ENCODE measurements around the gene STAMBPL1.
A peak's percentile ranks its signal among the peaks of the same experiment; 100 is the strongest.

STAMBPL1 gene

DNA sequence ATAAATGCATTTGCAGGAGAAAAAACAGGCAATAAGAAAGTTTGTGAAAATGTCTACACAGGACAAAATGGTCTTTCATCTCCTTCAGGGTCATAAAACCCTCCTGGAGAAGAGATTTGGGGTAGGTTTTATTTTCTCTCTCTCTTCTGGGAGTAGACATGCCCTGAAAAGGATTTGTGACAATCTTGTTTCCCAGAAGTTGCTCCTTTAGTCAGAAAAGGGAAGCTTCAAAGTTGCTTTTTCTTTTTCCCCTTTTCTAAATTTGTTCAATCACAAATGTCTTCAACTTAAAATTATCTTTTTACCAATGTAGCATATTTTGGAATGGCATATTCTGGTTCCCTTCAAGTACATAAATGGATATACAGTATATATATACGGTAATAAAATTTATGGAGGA, 19.0 kb upstream of the STAMBPL1 start:
- Histone ChIP-seq H3K27me3 (ENCODE audit: insufficient read depth, low read length) (no peaks in the 10 kb centered on the region), H3K27ac (ENCODE audit: low read length) (no peak overlapping the region), H3K9me3 (ENCODE audit: insufficient read depth, low read depth, low read length) (no peaks in the 10 kb centered on the region), H3K4me1 (ENCODE audit: insufficient read depth, low read length) (no peaks in the 10 kb centered on the region), H3K9ac (ENCODE audit: low read depth, low read length) (no peak overlapping the region), H3K4me3 (ENCODE audit: low read length) (no peak overlapping the region), H3K36me3 (ENCODE audit: insufficient read depth, low read depth, low read length) (no peaks in the 10 kb centered on the region)

DNA sequence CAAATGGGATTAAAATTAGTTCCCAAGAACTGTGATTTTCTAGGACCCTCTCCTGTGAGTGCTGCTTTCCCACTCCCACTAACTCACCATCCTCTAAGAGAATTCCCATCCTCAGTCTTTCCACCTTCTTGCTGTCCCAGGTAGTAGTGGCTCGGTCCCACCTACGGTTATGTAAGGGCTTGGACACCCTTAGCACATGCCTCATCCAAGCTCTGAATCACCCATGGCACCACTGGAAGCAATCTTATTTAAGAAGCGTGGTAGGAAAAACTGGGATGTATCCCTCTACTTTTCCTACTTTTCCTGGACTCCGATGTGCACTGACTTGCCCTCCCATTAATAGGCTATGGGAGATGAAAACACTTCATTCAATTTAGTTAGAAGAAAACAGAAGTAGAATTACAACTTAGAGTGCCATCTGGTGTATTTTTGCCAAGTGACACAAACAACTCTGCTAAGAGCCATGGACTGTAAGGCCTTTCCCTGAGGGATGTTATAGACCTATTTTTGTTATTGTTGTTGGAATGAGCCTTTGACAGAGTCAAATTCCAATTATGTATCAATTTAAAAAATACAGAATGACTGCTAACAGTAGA, 14.7 kb upstream of the STAMBPL1 start:
- H3K27me3 ChIP-seq (ENCODE audit: insufficient read depth, low read length): no peaks in the 10 kb centered on the region
- no peaks in the 10 kb centered on the region for H3K9me3 ChIP-seq (ENCODE audit: insufficient read depth, low read depth, low read length)
- H3K36me3 ChIP-seq (ENCODE audit: insufficient read depth, low read depth, low read length): no peaks in the 10 kb centered on the region
- H3K27ac ChIP-seq (ENCODE audit: low read length): no peak overlapping the region
- H3K9ac ChIP-seq (ENCODE audit: low read depth, low read length): no peak overlapping the region
- no peak overlapping the region for H3K4me3 ChIP-seq (ENCODE audit: low read length)
- peaks cover 4% of the 10 kb centered on the region; the same call in 1 of the 2 replicates for H3K4me1 ChIP-seq (ENCODE audit: insufficient read depth, low read length)

DNA sequence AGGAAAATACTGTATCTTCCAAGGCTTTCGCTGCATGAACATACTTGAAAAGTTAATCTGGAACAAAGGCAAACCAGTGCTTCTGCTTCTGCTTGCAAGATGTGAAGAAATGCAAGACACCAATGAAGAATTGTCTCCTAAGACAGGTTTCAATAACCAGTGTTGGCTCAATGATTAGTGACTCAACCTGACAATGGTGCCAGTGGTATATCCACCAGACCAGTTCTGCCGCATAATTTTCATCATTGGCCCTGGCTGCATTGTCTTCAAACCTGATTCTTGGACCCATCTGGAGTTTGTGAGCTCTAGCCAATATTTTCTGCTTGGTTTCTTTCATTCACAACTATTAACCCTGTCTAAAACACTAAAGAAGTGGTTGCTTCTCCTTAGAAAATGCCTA, 13.6 kb upstream of the STAMBPL1 start:
- Histone ChIP-seq H3K4me3 (ENCODE audit: low read length) (no peak overlapping the region), H3K4me1 (ENCODE audit: insufficient read depth, low read length) (peaks cover 4% of the 10 kb centered on the region; the same call in 1 of the 2 replicates), H3K27ac (ENCODE audit: low read length) (no peak overlapping the region), H3K36me3 (ENCODE audit: insufficient read depth, low read depth, low read length) (no peaks in the 10 kb centered on the region), H3K27me3 (ENCODE audit: insufficient read depth, low read length) (no peaks in the 10 kb centered on the region), H3K9ac (ENCODE audit: low read depth, low read length) (no peak overlapping the region), H3K9me3 (ENCODE audit: insufficient read depth, low read depth, low read length) (no peaks in the 10 kb centered on the region)

DNA sequence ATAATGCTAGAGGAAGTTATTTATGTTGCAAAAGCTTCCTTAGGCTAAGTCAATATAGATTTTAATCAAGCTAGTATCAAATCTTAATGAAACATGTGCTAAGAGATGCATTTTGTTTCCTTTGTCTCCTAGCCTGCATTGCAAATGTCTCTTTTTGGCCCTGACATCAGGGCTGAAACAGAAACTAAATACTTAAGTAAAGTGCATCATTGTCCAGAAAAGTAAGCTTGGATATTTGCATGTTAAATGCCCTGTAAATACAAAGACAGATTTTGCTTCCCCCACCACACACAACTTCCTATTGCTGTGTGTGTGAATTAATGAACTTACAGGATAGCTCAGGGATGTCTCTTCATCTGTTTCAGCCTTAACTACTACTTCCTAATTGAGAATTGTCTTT, 10.0 kb upstream of the STAMBPL1 start:
- Histone ChIP-seq H3K4me3 (ENCODE audit: low read length) (no peak overlapping the region), H3K27me3 (ENCODE audit: insufficient read depth, low read length) (no peaks in the 10 kb centered on the region), H3K9ac (ENCODE audit: low read depth, low read length) (no peak overlapping the region), H3K9me3 (ENCODE audit: insufficient read depth, low read depth, low read length) (no peaks in the 10 kb centered on the region), H3K4me1 (ENCODE audit: insufficient read depth, low read length) (peaks cover 4% of the 10 kb centered on the region; the same call in 1 of the 2 replicates), H3K27ac (ENCODE audit: low read length) (no peak overlapping the region), H3K36me3 (ENCODE audit: insufficient read depth, low read depth, low read length) (no peaks in the 10 kb centered on the region)

DNA sequence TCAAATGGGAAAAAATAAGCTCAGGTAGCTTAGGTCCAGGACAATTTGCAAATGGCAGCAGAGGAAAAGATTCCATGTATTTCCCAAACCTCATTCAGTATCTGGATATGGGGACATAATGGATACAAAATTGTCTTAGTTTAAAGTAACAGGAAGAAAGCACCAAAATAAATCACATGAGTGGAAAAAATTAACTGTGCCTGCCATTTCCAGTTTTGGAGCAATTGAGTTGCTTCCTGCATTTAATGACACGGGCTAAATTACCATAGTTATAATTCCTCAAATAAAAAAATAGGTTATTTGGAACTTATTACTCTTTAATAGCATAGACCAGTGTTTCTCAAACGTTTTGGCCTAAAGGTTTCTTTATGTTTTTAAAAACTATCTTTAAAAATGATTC, 6.3 kb upstream of the STAMBPL1 start:
- no peaks in the 10 kb centered on the region for H3K36me3 ChIP-seq (ENCODE audit: insufficient read depth, low read depth, low read length)
- H3K9me3 ChIP-seq (ENCODE audit: insufficient read depth, low read depth, low read length): no peaks in the 10 kb centered on the region
- no peak overlapping the region for H3K4me3 ChIP-seq (ENCODE audit: low read length)
- peaks cover 4% of the 10 kb centered on the region; the same call in 1 of the 2 replicates for H3K4me1 ChIP-seq (ENCODE audit: insufficient read depth, low read length)
- H3K9ac ChIP-seq (ENCODE audit: low read depth, low read length): no peak overlapping the region
- peaks cover 7% of the 10 kb centered on the region for H3K27me3 ChIP-seq (ENCODE audit: insufficient read depth, low read length)
- no peak overlapping the region for H3K27ac ChIP-seq (ENCODE audit: low read length)

DNA sequence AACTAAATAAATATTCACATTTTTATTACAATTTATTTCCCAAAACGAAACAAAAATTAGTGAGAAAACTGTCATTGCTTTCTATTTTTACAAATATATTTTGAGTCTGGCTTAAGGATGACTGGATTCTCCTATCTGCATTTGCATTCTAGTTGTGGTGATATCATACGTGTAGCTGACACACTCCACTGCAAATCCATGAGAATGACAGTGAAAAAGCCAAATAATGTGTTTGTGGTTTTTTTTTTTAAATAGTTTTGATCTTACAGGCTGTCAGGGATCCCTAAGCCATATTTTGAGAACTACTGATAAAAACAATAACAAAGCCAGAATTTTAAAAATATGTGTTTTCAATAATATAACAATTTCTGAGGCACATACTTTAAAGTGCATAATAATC, 5.8 kb upstream of the STAMBPL1 start:
- Histone ChIP-seq H3K36me3 (ENCODE audit: insufficient read depth, low read depth, low read length) (no peaks in the 10 kb centered on the region), H3K4me3 (ENCODE audit: low read length) (no peak overlapping the region), H3K9me3 (ENCODE audit: insufficient read depth, low read depth, low read length) (no peaks in the 10 kb centered on the region), H3K4me1 (ENCODE audit: insufficient read depth, low read length) (peaks cover 4% of the 10 kb centered on the region; the same call in 1 of the 2 replicates), H3K27me3 (ENCODE audit: insufficient read depth, low read length) (peaks cover 12% of the 10 kb centered on the region), H3K27ac (ENCODE audit: low read length) (no peak overlapping the region), H3K9ac (ENCODE audit: low read depth, low read length) (no peak overlapping the region)

DNA sequence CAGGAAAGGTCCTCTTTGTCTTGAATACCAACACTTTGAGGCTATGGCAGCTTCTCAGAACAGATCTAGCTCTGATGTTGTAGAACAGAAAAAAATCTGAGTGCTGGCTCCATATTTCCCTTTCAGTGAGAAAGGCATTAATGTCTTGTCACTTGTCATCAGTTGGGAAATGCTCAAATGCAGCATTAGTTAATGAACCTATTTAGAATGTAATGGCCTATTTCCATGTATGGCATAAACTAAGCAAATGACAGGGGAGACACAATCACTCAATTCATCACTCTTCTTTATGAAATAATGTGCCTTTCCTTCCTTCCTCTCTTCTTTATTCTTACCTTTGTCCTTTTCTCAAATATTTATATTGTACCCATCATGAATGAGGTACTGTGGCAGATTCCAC, 5.0 kb upstream of the STAMBPL1 start:
- H3K4me3 ChIP-seq (ENCODE audit: low read length): no peak overlapping the region
- peaks cover 1% of the 10 kb centered on the region; the same call in 1 of the 2 replicates for H3K4me1 ChIP-seq (ENCODE audit: insufficient read depth, low read length)
- no peak overlapping the region for H3K27ac ChIP-seq (ENCODE audit: low read length)
- H3K36me3 ChIP-seq (ENCODE audit: insufficient read depth, low read depth, low read length): no peaks in the 10 kb centered on the region
- no peaks in the 10 kb centered on the region for H3K9me3 ChIP-seq (ENCODE audit: insufficient read depth, low read depth, low read length)
- H3K9ac ChIP-seq (ENCODE audit: low read depth, low read length): no peak overlapping the region
- H3K27me3 ChIP-seq (ENCODE audit: insufficient read depth, low read length): peaks cover 18% of the 10 kb centered on the region

DNA sequence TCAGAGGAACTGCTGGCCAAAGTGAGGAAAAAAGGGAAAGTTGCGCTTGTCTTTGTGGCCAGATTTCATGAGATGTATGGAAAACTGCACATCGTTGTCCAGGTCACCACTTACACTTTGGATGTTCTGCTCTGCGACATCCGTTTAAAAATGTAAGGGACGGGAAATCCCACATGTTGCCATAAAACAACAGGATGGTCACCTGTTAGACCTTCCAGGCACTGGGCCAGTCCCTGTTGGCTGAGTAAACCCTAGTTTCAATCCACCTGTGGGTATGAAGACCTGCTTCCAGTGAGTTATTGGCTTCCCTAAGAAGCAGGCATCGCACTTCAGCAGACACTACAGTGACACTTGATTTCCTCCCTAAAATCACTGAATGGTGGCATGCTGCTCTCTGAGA, 2.7 kb upstream of the STAMBPL1 start:
- peaks cover 23% of the 10 kb centered on the region for H3K27me3 ChIP-seq (ENCODE audit: insufficient read depth, low read length)
- no peak overlapping the region for H3K9ac ChIP-seq (ENCODE audit: low read depth, low read length)
- H3K4me1 ChIP-seq (ENCODE audit: insufficient read depth, low read length): peaks cover 7% of the 10 kb centered on the region; the same call in 1 of the 2 replicates
- H3K4me3 ChIP-seq (ENCODE audit: low read length): no peak overlapping the region
- no peak overlapping the region for H3K27ac ChIP-seq (ENCODE audit: low read length)
- H3K36me3 ChIP-seq (ENCODE audit: insufficient read depth, low read depth, low read length): no peaks in the 10 kb centered on the region
- H3K9me3 ChIP-seq (ENCODE audit: insufficient read depth, low read depth, low read length): no peaks in the 10 kb centered on the region

DNA sequence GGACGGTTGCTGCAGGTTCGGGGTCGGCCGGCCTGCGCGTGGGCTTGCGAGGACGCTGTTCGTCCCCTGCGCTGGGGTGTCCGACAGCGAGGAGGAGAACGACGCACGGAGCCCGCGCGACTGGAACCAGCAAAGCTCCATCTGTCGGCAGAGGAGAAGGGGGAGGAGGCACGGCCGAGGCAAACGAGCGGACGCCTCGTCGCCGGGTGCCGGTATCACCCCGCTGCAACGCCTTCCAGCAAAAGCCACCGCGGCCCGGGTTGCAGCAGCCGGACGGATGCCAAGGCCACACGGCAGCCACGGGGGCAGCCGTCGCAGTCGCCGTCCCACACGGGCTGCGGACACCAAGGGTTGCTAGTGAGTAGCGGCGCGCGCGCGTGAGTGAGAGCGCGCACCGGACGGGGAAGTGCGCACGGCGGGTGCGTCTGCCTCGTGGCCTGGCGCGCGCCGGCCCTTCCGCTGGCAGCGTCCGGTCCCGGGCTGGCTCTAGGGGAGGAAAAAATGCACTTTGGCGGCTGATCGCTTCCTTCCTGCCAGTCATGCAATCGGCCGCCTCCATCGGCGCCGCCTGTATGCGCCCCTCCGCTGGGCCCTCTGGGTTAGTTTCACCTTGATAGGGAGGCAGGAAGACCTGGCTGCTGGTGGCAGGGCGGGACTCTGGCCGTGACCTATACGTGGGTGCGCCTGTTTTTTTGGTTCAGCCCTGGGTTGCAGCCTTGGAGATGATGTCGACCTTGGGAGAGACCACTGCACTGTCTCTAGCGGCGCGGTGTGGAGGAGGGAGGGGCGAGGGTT, 434 bp downstream of the STAMBPL1 start:
- H3K4me1 ChIP-seq (ENCODE audit: insufficient read depth, low read length): peaks cover 7% of the 10 kb centered on the region; the same call in 1 of the 2 replicates
- H3K9me3 ChIP-seq (ENCODE audit: insufficient read depth, low read depth, low read length): no peaks in the 10 kb centered on the region
- H3K27me3 ChIP-seq (ENCODE audit: insufficient read depth, low read length): peaks cover 23% of the 10 kb centered on the region
- H3K9ac ChIP-seq (ENCODE audit: low read depth, low read length): peak overlapping the region; percentile 86; the same call in 1 of the 2 replicates
- peak overlapping the region; percentile 91 for H3K4me3 ChIP-seq (ENCODE audit: low read length)
- no peaks in the 10 kb centered on the region for H3K36me3 ChIP-seq (ENCODE audit: insufficient read depth, low read depth, low read length)
- no peak overlapping the region for H3K27ac ChIP-seq (ENCODE audit: low read length)

DNA sequence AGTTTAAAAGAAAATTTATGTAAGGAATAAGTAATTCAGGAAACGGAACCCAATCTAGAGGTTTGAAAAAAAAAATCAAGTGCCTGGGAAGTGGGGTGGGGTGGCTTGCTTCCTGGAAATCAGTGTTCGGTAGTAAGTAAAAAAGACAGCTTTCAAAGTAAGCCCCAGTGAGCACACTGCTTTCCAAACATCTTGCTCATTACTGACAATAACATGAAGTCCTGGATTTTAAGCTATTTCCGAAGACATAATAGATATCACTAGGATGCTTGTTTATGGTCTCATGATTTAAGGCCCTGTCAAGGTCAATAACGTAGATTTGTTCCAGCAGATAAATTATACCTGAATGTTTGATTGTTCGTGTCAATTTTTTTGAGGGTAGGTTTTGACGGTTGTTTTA, 1.3 kb downstream of the STAMBPL1 start:
- Histone ChIP-seq H3K4me1 (ENCODE audit: insufficient read depth, low read length) (peaks cover 8% of the 10 kb centered on the region; the same call in 1 of the 2 replicates), H3K9me3 (ENCODE audit: insufficient read depth, low read depth, low read length) (no peaks in the 10 kb centered on the region), H3K27me3 (ENCODE audit: insufficient read depth, low read length) (peaks cover 23% of the 10 kb centered on the region), H3K36me3 (ENCODE audit: insufficient read depth, low read depth, low read length) (no peaks in the 10 kb centered on the region), H3K9ac (ENCODE audit: low read depth, low read length) (peak overlapping the region; percentile 86; the same call in 1 of the 2 replicates), H3K4me3 (ENCODE audit: low read length) (peak overlapping the region; percentile 91), H3K27ac (ENCODE audit: low read length) (no peak overlapping the region)

DNA sequence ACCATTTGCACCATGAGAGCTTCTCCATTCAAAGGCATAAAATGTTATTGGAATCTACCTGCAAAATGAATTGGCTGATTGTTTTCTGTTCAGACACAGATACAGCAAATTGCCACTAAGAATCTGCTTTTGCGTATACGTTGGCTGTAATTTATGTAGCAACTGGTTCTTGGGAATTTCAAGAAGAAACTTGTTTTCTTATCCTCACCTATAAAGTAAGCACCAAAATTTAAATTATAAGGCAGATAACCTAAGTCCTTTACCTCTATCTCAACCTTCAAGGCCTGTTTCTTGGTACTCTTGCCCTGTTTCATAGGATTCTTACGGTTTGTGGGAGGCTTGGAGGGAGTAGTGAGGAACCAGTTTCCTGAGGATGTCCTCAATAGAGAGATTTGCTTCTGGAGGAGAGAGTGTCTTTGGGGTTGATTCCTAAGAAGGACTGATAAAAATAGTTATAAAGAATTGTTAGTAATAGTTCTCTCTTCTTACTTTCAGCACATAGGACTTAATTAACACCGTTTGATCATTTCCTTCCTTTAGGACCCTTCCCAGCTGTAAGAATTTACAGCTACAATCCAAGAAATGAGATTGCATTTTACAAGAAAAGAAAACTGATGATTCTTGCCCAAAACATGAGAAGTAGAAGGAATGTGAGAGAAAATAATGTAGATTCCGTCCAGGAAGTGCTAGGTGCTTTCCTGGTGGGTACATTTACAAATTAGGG, 2.0 kb downstream of the STAMBPL1 start:
- Histone ChIP-seq H3K4me1 (ENCODE audit: insufficient read depth, low read length) (peaks cover 15% of the 10 kb centered on the region), H3K36me3 (ENCODE audit: insufficient read depth, low read depth, low read length) (no peaks in the 10 kb centered on the region), H3K9ac (ENCODE audit: low read depth, low read length) (no peak overlapping the region; the same call in 1 of the 2 replicates), H3K4me3 (ENCODE audit: low read length) (no peak overlapping the region), H3K9me3 (ENCODE audit: insufficient read depth, low read depth, low read length) (no peaks in the 10 kb centered on the region), H3K27ac (ENCODE audit: low read length) (no peak overlapping the region), H3K27me3 (ENCODE audit: insufficient read depth, low read length) (peaks cover 23% of the 10 kb centered on the region)
